CD14-positive monocyte (primary cell): ENCODE results near the gene RPS26. TPM values are rescaled to one million over a fixed set of nuclear protein-coding genes. Genes with fewer than 3 reads are reported as not detected.

Experiments used
- DNase-seq, 3 donors: peaks; one replicate each; pipeline ENCODE4 v3.0.0-alpha.2; 2011 to 2022
- H2AFZ ChIP-seq: 2 replicates; pipeline ENCODE4 v1.6.0; 2012; ENCODE audit warnings: mild to moderate bottlenecking, low read depth, low read length, inconsistent platforms; ENCODE audit not compliant: insufficient read depth, poor library complexity, severe bottlenecking
- H3K27ac ChIP-seq, 2 donors: 1 replicate in 1 of 2; 2 replicates in 1 of 2; pipeline ENCODE4 v1.5.1; 2012 to 2013; ENCODE audit warnings: low read length in 2 of 2, control low read depth in 1 of 2, inconsistent platforms in 1 of 2, low read depth in 1 of 2, mild to moderate bottlenecking in 1 of 2
- H3K27me3 ChIP-seq, 2 donors: one replicate each; pipeline versions ENCODE4 v1.6.0 to v1.6.1; 2011 to 2013; ENCODE audit warnings: low read length in 2 of 2; ENCODE audit not compliant: control insufficient read depth in 2 of 2, insufficient read depth in 2 of 2
- H3K36me3 ChIP-seq, 2 donors: replicated peaks in 1 of 2; 1 replicate in 1 of 2; 2 replicates in 1 of 2; pipeline versions ENCODE4 v1.5.1 to v1.6.1; 2012 to 2013; ENCODE audit warnings: low read length in 2 of 2, control low read depth in 1 of 2, inconsistent platforms in 1 of 2, mild to moderate bottlenecking in 1 of 2; ENCODE audit not compliant: insufficient read depth in 2 of 2, control insufficient read depth in 1 of 2
- H3K4me1 ChIP-seq, 2 donors: 1 replicate in 1 of 2; 2 replicates in 1 of 2; pipeline versions ENCODE4 v1.5.1 to v1.6.1; 2012 to 2013; ENCODE audit warnings: low read length in 2 of 2, control low read depth in 1 of 2, inconsistent platforms in 1 of 2, mild to moderate bottlenecking in 1 of 2, moderate library complexity in 1 of 2; ENCODE audit not compliant: insufficient read depth in 2 of 2, control insufficient read depth in 1 of 2
- H3K4me2 ChIP-seq: replicated peaks from 2 replicates; pipeline ENCODE3; 2012; ENCODE audit warnings: low read length, moderate library complexity, mild to moderate bottlenecking; ENCODE audit not compliant: poor library complexity, severe bottlenecking; ENCODE audit errors: extremely low read depth
- H3K4me3 ChIP-seq, 3 experiments: fragments of 200-600 bp in 1 of 3; sonication (generic) in 1 of 3; replicated peaks in 1 of 3; 1 replicate in 2 of 3; 2 replicates in 1 of 3; pipeline ENCODE4 v1.5.1; 2011 to 2013; ENCODE audit warnings: low read length in 3 of 3, mild to moderate bottlenecking in 3 of 3, control low read depth in 2 of 3, low read depth in 2 of 3, inconsistent platforms in 1 of 3, moderate library complexity in 1 of 3
- H3K79me2 ChIP-seq: 2 replicates; pipeline ENCODE4 v1.6.0; 2012; ENCODE audit warnings: mild to moderate bottlenecking, control low read depth, inconsistent platforms, low read length, moderate library complexity; ENCODE audit not compliant: insufficient read depth
- H3K9ac ChIP-seq: 2 replicates; pipeline ENCODE4 v1.6.0; 2017; ENCODE audit warnings: low read length, mild to moderate bottlenecking; ENCODE audit not compliant: insufficient read depth, poor library complexity, severe bottlenecking
- H3K9me3 ChIP-seq, 2 donors: replicated peaks in 1 of 2; 1 replicate in 1 of 2; 2 replicates in 1 of 2; pipeline versions ENCODE4 v1.5.1 to v1.6.1; 2012 to 2013; ENCODE audit warnings: low read length in 2 of 2, control low read depth in 1 of 2; ENCODE audit not compliant: control insufficient read depth in 1 of 2, insufficient read depth in 1 of 2
- H4K20me1 ChIP-seq: 2 replicates; pipeline ENCODE4 v1.6.0; 2012; ENCODE audit warnings: mild to moderate bottlenecking, low read length, control low read depth, moderate library complexity; ENCODE audit not compliant: insufficient read depth
- H3K27ac Mint-ChIP-seq, 7 donors: one replicate each; pipeline ENCODE4 v1.8.0; 2020; ENCODE audit warnings: mild to moderate bottlenecking in 7 of 7, mixed read lengths in 7 of 7, moderate library complexity in 6 of 7, inconsistent platforms in 2 of 7
- H3K27me3 Mint-ChIP-seq, 3 donors: one replicate each; pipeline ENCODE4 v1.8.0; 2021 to 2022; ENCODE audit warnings: low read depth in 3 of 3, mild to moderate bottlenecking in 3 of 3, mixed read lengths in 3 of 3, moderate library complexity in 3 of 3, inconsistent platforms in 1 of 3
- H3K36me3 Mint-ChIP-seq, 2 donors: one replicate each; pipeline ENCODE4 v1.8.0; 2020; ENCODE audit warnings: mixed read lengths in 2 of 2, inconsistent platforms in 1 of 2, mild to moderate bottlenecking in 1 of 2
- H3K4me1 Mint-ChIP-seq: one replicate; pipeline ENCODE4 v1.8.0; 2020; ENCODE audit warnings: mild to moderate bottlenecking, mixed read lengths
- H3K4me3 Mint-ChIP-seq, 2 donors: one replicate each; pipeline ENCODE4 v1.8.0; 2020; ENCODE audit warnings: mild to moderate bottlenecking in 2 of 2, mixed read lengths in 2 of 2, moderate library complexity in 1 of 2
- H3K9me3 Mint-ChIP-seq, 7 donors: one replicate each; pipeline ENCODE4 v1.8.0; 2020 to 2022; ENCODE audit warnings: mixed read lengths in 7 of 7, mild to moderate bottlenecking in 6 of 7, moderate library complexity in 6 of 7, inconsistent platforms in 2 of 7
- CTCF ChIP-seq: fragments of 200-600 bp; IDR thresholded peaks from one replicate; pipeline ENCODE4 v1.8.0; 2022; ENCODE audit warnings: antibody characterized with exemption, mild to moderate bottlenecking
- WGBS: methylation state at CpG from one replicate; pipeline ENCODE4 v1.1.5; 2013; ENCODE audit warnings: missing lambda C conversion rate; ENCODE audit not compliant: insufficient coverage; 5-methylcytosine and 5-hydroxymethylcytosine counted together
- intact Hi-C, 2 donors: fragments of 100-400 bp; cut with micrococcal nuclease; formaldehyde crosslinking; loops; one replicate each; pipeline versions ENCODE4 v1.15.0 to v1.15.1; 2023
- polyA plus RNA-seq, 3 donors: library from polyadenylated mRNA; depleted of rRNA in 1 of 3; unstranded in 2 of 3; stranded (reverse) in 1 of 3; fragments of 300-500 nt in 2 of 3; fragments of >200 nt in 1 of 3; fragmentation: Illumina TruSeq in 2 of 3; gene quantifications; 1 replicate in 2 of 3; 2 replicates in 1 of 3; pipeline ENCODE4 v1.2.3, GENCODE V29; 2012 to 2021

The RPS26 gene
- polyA plus RNA-seq, 3 donors, result 238 to 363 (median 286) TPM

GRCh38 chr12:55996715-55997534 lies 44.8 kb upstream of the RPS26 start, which contains the start of gene SUOX:
Gene SUOX, plus strand, starts transcription at chr12:55997276. Its CDS starts 4,946 bp downstream, at chr12:56002222.
- H3K4me3 Mint-ChIP-seq, result peak within 1 kb of the TSS; percentile 88 to 98
- Histone ChIP-seq H3K79me2 (peaks cover 6% of the 10 kb centered on the region), H3K36me3 (peaks cover 28 to 38% of the 10 kb centered on the region in 2 donors), H3K4me1 (peaks cover 14 to 19% of the 10 kb centered on the region in 2 donors), H3K9me3 (no peaks in the 10 kb centered on the region), H3K9ac (peak within 1 kb of the TSS; percentile 69), H3K4me2 (peak within 1 kb of the TSS; percentile 97), H3K4me3 (peak within 1 kb of the TSS; percentile 51 to 98 (median 90)), H4K20me1 (no peaks in the 10 kb centered on the region), H3K27me3 (no peaks in the 10 kb centered on the region), H3K27ac (peak within 1 kb of the TSS; percentile 50 to 84), H2AFZ (peak within 1 kb of the TSS; percentile 98)
- peak within 1 kb of the TSS; percentile 88 to 97 (median 91) for H3K27ac Mint-ChIP-seq
- peaks cover 41 to 55% of the 10 kb centered on the region in 2 donors for H3K36me3 Mint-ChIP-seq
- under 1% methylated on average over 19 of the region's 27 CpGs for WGBS
- no peak for TF ChIP-seq CTCF
- intact Hi-C loops, result loop anchor here (2.0 to 10.0 kb wide), 4 partner anchors 32 to 108 kb away; partner anchors contain the start of genes RPS26 (in 2 of the 2) and PA2G4 (in 1 of the 2)
- DNase-seq, result peak; percentile 90 to 94 (median 90)
- no peaks in the 10 kb centered on the region for H3K9me3 Mint-ChIP-seq
- no peaks in the 10 kb centered on the region for H3K27me3 Mint-ChIP-seq
- peaks cover 25% of the 10 kb centered on the region for H3K4me1 Mint-ChIP-seq

GRCh38 chr12:55997535-55997859 lies 44.2 kb upstream of the RPS26 start:
- no peaks in the 10 kb centered on the region for H3K27me3 Mint-ChIP-seq

More at GRCh38 chr12:55997535-55997859, 44.2 kb upstream of the RPS26 start:
- peak overlapping the region in 6 of 7 donors; percentile 88 to 97 (median 92) for H3K27ac Mint-ChIP-seq
- DNase-seq, result no peak
- Histone ChIP-seq H3K4me2 (peak overlapping the region; percentile 97), H3K4me3 (peak overlapping the region; percentile 51 to 98 (median 90)), H2AFZ (peak overlapping the region; percentile 98), H3K79me2 (peaks cover 6% of the 10 kb centered on the region), H3K9me3 (no peaks in the 10 kb centered on the region), H3K9ac (peak overlapping the region; percentile 69), H3K27ac (peak overlapping the region; percentile 50 to 84), H4K20me1 (no peaks in the 10 kb centered on the region), H3K27me3 (no peaks in the 10 kb centered on the region), H3K4me1 (peaks cover 14 to 19% of the 10 kb centered on the region in 2 donors), H3K36me3 (peaks cover 26 to 38% of the 10 kb centered on the region in 2 donors)
- WGBS, result 0% methylated on average over 4 of the region's 5 CpGs
- peak overlapping the region; percentile 88 to 98 for H3K4me3 Mint-ChIP-seq
- intact Hi-C loops, result loop anchor here (2.0 to 10.0 kb wide), 4 partner anchors 31 to 107 kb away; partner anchors contain the start of genes RPS26 (in 2 of the 2) and PA2G4 (in 1 of the 2)
- TF ChIP-seq CTCF, result no peak
- H3K9me3 Mint-ChIP-seq, result no peaks in the 10 kb centered on the region
- H3K4me1 Mint-ChIP-seq, result peaks cover 25% of the 10 kb centered on the region
- peaks cover 41 to 55% of the 10 kb centered on the region in 2 donors for H3K36me3 Mint-ChIP-seq
